Raji (cell line): ENCODE measurements around the gene ITGA11.

Experiments used
- POLR2A ChIP-seq: IDR thresholded peaks from 2 replicates; pipeline ENCODE4 v1.6.1; 2011; ENCODE audit warnings: low read depth, low read length, control low read depth; ENCODE audit not compliant: insufficient read depth

ITGA11 gene

DNA sequence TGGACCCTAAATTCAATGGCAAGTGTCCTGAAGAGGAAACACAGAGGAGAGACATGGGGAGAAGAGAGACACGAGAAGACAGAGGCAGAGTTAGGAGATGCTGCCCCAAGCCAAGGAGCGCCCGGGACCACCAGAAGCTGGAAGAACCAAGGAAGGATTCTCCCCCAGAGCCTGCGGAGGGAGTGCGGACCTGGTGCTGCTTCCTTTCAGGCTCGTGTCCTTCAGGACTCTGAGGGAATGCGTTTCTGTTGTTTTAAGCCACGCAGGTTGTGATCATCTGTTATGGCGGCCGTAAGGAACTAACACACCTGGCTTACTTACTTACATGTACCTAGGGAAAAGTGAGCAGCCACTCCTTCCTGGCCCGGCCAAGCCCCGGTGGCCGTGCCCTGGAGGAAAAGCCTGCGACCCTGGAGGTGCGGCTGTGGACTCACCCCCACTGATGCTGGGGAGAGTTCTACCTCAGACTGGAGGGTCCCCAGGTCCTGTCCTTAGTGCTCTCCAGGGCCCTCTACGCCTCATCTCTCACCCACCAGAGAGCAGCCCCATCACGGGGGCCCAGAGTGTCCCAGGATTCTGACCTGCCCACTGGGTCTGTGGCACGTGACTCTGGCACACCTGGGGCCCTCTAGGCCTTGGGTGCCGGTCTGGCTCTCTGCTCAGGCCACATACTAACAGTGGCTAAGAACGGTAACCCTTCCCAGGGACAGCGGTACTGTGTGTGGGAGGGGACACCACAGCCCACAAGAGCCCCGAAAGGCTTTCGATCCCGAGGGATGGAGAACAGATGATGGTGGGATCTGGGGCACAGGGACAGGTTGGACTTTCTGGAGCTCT is 61.8 kb downstream of the ITGA11 start:
- no peak for TF ChIP-seq POLR2A

DNA sequence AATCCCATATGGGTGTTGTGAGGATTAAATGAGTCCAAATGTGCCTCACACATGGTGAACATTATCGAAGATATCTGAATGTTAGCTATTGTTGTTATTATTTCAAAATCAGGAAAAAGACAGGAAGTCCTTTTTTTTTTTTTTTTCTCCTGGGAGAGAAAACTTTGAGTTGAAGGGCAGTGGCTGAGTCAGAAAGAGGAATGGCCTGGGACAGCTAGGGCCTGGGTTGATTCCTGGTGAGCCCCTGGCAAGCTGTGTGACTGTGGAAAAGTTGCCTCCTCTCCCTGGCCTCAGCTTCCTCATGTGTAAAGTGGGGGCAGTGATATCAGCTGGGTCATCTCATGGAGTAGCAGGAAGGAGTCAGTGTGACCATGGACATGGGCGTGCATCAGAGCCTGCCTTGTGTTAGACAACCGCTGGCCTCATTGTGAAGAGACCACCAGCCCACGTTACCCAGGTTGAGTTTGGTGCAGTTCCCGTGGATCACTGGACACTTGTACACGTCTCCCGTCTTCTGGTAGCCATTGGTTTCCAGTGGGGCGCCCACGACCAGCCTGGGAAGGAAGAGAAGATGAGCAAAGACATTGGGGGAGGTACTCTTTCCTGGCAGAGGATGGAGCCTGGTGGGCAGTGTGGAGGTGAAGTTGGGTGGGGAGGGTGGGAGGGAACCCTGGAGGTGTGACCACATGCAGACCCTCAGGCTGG is 63.1 kb downstream of the ITGA11 start:
- TF ChIP-seq POLR2A = no peak

DNA sequence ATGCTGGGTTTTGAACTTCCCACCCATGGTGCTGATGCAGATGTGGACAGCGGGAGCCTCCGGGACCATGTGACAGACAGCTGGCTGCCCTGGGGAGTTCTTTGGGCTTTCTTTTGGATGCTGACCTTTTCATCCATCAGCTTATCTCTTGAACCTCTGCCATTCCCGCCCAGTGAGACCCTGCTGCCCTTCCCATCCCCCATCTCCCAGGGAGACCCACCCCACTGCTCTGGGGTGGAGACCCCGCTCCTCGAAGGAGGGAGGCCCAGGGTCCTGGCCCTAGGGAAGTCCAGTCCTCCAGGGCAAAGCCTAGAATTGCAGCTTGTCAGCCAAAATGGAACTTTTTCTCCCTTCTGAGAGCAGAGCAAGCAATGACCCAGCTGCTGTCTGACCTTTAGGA is 64.0 kb downstream of the ITGA11 start:
- no peak for TF ChIP-seq POLR2A

DNA sequence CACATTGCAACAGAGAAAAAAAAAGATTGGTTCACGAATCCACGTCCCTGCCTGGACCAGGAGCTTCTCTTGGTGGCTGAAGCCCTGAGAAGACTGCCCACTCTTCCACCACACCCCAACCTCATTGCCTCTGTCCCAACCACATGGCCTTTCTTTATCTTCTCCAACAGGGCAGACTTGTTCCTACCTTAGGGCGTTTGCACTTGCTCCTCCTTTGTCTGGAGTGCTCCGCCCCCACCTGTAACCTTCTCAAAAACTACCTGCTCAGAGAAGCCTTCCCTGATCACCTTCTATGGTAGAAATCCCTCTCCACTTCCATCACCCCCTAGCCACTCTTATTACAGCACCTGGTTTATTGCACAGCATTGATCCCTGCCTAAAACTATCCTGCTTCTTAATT is 64.7 kb downstream of the ITGA11 start:
- TF ChIP-seq POLR2A = no peak

DNA sequence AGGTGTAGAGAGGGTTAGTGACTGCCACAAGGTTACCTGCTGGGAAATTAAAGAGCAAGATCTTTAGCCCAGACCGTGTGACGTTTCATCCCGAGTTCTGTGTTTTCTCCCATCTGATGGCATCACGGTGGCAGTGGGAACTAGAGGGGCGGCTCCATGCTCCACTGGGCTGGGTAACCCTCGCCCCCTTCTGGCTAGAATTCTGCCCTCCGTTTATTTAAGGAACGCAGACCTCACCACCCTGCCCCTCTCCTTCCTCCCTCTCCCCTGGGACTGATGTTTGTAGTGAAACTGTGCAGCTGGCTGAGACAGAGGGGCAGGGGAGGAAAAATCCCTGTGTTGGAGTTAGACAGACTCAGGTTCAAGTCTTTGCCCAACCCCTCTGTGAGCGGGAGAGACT is 65.6 kb downstream of the ITGA11 start:
- no peak for TF ChIP-seq POLR2A

DNA sequence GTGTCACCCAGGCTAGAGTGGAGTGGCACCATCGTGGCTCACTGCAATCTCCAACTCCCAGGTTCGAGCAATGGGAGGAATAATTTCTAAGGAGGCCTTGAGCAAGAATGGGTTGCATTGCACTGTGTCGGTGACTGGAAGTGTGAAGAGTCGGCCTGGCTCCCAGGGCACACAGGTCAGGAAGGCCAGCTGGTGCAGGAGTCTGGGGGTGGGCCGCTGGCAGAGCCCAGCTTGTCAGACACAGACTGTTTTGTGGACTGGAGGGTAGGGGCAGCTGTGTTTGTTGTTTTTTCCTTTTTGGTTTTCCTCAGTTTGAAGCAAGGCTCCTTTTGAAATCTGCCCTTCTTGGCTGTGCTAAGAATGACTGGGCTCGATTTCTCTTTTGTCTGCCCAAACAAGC is 66.2 kb downstream of the ITGA11 start:
- TF ChIP-seq POLR2A = no peak

DNA sequence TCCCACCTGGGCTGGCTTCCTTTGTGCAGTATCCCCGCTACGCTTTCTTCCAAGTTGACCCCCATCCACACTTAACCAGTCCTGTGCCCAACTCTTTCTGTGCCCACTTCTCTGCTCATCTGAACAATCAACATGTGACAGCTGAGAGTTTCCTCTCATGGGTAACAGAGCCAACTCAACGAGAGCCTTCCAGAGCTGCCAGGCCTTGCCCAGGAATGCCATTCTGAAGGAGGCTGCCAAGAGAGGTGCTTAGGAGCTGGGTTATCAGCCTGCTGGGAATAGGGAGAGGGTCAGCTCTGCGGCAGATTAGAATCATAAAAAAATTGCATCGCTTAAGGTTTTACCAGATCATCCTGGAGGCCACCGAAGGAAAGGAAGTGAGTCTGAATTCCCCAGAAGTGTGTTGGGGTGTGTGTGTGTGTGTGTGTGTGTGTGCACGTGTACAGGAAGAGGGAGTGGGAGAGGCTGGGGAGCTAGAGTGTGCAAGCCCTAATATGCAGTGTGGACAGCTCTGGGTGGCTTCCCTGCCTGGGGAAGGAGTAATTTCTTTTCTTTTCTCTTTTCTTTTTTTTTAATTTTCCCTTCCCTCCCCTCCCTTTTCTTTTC is 66.7 kb downstream of the ITGA11 start:
- TF ChIP-seq POLR2A = no peak

DNA sequence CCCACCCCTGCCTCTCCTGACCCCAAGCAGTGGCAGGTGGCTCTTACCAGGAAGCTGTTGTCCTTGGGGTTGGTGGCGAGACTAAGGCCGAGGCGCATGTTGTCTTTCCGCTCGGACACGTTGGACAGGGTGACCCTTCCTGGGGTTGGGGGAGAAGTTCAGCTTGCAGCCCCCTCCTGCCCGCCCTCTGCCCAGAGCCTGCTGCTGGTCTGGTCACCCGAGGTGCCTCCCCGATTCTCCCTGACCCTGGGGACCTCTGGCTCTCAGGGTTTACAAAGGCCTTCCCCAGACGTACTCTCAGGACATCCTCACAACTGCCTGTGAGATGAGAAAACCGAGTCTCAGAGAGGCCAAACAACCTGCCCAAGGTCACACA is 67.3 kb downstream of the ITGA11 start:
- TF ChIP-seq POLR2A = no peak

DNA sequence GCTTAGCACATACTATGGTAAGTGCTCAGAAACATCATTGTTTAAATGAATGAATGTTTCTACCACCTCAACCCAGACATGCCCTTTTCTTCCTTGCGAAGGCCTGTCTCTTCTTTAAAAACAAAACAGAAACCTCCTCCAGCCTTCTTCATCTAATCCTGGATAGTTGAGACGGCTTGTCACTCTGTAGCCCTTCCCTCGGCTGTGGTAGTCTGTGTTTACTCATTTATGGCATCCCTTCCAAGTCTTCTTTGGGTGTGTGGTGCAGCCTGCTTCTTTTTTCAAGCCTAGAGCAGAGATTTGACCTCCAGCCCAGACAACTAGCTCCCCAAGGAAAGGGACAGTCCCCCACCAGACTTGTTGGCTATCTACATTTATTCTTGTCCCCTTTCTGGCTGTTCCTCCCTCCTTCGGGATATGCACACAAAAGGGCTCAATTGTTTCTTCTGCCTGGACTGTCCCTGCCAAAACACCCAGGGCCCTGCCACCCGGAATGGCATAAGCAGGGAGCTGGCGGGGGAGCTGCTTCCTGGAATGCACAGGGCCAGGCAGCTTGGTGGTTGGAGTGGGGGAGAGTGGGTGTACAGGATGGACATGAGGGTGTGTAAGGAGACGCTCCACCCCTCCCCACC is 67.8 kb downstream of the ITGA11 start:
- no peak for TF ChIP-seq POLR2A

DNA sequence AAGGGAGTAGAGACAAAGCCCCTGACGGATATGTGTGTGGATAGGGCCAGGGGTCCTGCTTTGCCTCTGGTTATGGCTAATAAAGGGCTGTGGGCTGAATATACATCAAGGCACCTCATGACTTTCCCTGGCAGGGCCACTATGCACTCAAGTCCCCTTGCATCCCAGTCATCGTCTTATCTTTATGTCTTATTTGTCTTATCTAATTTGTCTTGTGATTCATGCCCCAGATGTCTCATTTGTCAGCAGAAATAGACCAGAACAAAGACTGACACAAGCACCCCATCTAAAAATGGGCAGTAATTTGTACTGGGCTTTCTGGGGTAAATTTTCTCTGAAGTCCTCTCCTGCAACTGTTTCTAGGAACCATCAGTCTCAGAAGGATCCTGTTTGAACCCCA is 68.6 kb downstream of the ITGA11 start:
- TF ChIP-seq POLR2A = no peak

DNA sequence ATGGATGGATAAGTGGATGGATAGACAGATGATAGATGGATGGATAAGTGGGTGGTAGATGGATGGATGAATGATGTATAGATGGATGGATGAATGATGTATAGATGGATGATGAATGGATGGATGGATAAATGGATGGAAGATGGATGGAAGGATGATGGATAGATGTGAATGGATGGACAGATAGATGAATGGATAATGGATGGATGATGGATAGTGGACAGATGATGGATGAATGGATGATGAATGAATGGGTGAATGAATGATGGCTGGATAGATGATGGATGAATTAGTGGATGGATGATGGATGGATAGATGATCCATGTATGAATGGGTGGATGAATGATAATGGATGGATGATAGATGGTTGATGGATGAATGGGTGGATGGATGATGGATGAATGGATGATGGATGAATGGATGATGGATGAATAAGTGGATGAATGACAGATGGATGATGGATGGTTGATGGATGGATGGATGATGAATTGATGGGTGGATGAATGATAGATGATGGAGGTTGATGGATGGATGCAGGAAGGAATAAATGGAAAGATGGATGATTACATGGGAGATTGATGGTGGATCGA is 69.3 kb downstream of the ITGA11 start:
- no peak for TF ChIP-seq POLR2A

DNA sequence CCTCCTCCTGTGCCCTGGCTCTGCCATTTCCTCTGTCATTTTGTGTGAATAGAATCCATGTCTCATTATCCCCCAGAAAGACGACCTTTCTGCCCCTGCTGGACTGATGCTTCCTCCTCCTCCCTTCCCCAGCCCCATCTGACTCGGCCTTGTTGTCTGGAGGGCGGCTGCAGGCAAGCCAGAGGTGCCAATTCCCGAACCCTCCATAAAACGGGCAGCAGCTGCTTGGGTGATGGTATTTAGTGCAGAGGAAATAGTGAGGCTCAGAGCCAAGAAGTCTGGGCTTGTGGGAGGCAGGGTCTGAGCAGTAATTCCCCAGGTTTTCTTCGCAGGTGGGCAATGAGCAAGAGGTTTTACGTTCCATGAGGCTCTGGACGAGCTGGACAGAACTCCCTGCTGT is 71.2 kb downstream of the ITGA11 start:
- no peak for TF ChIP-seq POLR2A

DNA sequence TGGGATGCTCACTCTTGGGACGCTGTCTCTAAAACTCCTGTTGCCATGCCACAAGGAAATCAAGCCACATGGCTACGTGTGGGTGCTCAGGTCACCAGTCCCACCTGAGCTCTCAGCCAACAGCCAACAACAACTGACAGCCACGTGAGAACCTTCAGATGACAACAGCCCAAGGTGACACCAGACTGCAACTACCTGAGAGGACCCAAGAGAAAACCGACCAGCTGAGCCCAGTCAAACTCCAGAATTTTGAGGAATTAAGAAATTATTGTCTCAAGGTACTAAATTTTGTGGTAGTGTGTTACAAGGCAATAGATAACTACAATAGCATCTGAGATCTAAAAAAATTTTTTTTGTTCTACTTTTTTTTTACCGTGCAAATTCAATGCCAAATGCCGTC is 75.2 kb downstream of the ITGA11 start:
- no peak for TF ChIP-seq POLR2A

DNA sequence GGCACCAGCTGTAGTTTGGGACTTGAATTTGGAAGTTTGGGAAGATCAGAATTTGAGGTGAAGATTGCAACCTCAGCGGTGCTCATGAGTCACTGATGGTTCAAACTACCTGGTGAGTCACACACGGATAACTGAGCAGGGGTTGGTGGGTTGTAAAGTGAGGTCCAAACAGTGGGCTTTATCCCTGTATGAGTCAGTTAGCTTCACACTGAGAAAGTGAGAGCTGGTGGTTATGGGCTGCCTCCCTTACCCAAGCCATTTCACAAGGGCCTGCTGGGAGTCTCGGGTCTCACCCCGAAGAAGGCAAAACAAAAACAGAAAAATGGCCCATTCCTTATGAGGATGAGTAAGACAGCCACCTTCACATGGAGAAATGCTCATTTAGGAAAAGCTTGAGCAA is 77.0 kb downstream of the ITGA11 start:
- no peak for TF ChIP-seq POLR2A

DNA sequence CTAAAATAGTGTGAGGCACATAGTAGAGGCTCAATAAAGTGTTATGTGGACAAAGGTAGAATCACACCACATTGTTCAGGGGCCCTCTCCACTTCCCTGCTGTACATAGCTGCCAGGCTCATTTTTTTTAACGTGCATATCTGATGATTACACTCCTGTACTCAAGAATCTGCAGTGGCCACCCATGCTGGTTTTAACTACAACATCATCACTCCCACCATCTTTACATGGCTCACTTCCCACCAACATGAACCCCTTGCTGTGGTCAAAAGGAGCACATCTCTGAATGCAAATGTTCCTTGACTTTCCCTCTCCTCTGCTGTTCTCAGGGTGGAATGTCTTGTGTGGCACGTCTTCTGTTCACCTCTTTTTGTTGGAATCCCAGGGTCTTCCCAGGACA is 77.7 kb downstream of the ITGA11 start:
- no peak for TF ChIP-seq POLR2A
